SIG-M5 treated with dmso at 0.1 percent for 504 hours (cell line): ENCODE results near the gene UGT1A1.

Source experiments
- DNase-seq: peaks from one replicate; lab custom pipeline; 2025; ENCODE audit not compliant: unreplicated experiment; lab: John Stamatoyannopoulos, UW

The UGT1A1 gene

GRCh38 chr2:233814056-233814835 is 54.2 kb downstream of the UGT1A1 start:
- DNase-seq: no peak

- no peak for DNase-seq
Measured at GRCh38 chr2:233815861-233816260, 55.8 kb downstream of the UGT1A1 start.

GRCh38 chr2:233816334-233816733 is 56.3 kb downstream of the UGT1A1 start:
- DNase-seq: no peak

GRCh38 chr2:233816771-233817170 is 56.7 kb downstream of the UGT1A1 start:
- no peak for DNase-seq

GRCh38 chr2:233817361-233817911 is 57.4 kb downstream of the UGT1A1 start:
- no peak for DNase-seq

- DNase-seq: no peak
Measured at GRCh38 chr2:233817995-233818638, 58.0 kb downstream of the UGT1A1 start.

GRCh38 chr2:233818639-233819621 is 58.9 kb downstream of the UGT1A1 start:
- no peak for DNase-seq

GRCh38 chr2:233819884-233820773 is 60.1 kb downstream of the UGT1A1 start:
- DNase-seq: no peak

- DNase-seq: no peak
Measured at GRCh38 chr2:233820774-233821105, 60.7 kb downstream of the UGT1A1 start.

GRCh38 chr2:233821196-233821595 is 61.1 kb downstream of the UGT1A1 start:
- no peak for DNase-seq

- DNase-seq: no peak
Measured at GRCh38 chr2:233821709-233822100, 61.6 kb downstream of the UGT1A1 start.

GRCh38 chr2:233822101-233822771 is 62.2 kb downstream of the UGT1A1 start:
- DNase-seq: no peak
